Measurements from ENCODE around the gene MRFAP1.
"Not testable (repeated sequence)": the region's sequence is repeated elsewhere in the genome, so short reads cannot be mapped to it uniquely, and the experiment has no call there.

MRFAP1 gene

DNA sequence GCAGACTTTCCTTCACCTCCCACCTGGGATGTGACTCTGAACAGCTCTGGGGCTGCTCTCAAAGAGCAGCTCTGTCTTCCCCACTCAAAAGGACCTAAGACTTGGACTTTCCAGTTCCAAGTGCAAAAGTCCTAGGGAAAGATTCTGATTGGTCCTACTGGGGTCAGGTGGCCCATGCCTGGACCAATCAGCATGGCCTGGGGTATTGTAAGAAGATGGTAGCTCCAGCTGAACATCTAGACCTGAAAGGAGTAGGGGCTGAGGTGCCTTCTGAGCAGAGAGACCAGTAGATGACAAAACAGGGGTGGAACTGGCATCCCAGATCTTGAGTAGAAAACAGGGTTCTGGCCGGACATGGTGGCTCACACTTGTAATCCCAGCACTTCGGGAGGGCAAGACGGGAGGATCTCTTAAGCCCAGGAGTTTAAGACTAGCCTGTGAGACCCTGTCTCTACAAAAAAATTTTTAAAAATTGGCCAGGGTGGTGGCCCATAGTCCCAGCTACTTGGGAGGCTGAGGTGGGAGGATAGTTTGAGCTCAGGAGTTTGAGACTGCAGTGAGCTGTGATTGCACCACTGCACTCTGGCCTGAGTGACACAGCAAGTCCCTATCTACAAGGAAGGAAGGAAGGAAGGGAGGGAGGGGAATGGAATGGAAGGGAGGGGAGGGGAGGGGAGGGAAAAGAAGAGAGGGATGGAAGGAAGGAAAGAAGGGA, 27.4 kb upstream of the MRFAP1 start:
- DNase-seq, result no peak

DNA sequence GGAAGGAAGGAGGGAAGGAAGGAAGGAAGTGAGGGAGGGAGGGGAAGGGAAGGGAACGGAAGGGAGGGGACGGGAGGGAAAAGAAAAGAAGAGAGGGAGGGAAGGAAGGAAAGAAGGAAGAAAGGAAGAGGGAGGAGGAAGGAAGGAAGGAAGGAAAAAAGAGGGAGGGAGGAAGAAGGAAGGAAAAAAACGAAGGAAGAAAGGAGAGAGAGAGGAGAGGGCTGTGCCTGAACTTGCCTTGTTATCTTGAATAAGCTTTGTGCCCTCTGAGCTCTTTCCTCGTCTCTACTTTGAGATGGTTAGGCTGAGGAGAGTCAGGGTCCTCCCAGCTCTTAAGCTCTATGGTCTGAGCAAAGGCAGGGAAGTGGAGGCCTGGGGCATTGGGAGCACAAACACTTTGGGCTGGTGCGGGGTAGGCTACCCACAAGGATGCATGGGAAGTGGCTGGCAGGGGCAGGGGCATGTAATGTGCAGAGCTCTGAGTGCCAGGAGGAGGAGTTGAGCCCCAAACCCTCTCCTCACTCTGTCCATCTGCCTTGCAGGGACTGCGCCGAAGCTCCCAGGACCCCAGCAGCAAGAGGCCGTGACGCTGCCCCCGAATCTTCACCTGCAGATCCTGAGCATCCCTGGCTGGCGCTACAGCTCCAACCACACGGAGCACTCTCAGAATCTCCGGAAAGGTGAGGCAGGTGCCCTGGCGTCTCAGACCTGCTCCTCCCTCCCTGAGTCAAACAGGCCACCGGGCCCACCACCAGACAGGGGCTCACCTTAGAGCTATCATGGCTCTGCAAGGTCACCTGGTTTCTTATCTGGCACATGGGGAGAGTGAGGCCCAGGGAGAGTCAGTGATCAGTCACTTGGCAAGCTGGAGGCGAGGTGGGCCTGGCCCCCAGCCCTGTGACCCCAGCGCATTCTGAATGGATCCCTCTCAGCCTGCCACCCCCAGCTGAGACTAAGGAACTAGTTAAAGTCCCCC, 26.5 kb upstream of the MRFAP1 start:
- no peak for DNase-seq

DNA sequence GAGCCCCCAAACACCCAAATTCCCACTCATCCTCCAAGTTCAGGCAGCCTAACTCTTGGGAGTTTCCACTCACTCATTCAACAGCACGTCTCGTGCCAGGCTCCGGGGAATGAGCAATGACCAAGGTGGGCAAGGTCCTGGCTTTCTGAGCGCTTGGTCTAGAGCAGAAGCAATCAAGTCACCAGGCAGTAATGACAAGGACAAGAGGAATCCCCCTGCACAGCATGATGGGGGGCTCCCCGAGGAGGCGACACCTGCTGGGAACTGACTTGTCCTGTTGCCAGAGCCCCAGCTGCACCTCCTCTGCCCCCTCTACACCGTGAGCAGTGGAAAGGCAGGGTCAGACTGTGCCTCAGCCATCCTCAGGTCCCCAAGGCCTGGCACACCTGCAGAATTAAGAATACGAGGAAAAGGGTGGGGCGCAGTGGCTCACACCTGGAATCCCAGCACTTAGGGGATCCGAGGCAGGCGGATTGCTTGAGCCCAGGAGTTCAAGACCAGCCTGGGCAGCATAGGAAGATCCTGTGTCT, 25.7 kb upstream of the MRFAP1 start:
- DNase-seq, result no peak

DNA sequence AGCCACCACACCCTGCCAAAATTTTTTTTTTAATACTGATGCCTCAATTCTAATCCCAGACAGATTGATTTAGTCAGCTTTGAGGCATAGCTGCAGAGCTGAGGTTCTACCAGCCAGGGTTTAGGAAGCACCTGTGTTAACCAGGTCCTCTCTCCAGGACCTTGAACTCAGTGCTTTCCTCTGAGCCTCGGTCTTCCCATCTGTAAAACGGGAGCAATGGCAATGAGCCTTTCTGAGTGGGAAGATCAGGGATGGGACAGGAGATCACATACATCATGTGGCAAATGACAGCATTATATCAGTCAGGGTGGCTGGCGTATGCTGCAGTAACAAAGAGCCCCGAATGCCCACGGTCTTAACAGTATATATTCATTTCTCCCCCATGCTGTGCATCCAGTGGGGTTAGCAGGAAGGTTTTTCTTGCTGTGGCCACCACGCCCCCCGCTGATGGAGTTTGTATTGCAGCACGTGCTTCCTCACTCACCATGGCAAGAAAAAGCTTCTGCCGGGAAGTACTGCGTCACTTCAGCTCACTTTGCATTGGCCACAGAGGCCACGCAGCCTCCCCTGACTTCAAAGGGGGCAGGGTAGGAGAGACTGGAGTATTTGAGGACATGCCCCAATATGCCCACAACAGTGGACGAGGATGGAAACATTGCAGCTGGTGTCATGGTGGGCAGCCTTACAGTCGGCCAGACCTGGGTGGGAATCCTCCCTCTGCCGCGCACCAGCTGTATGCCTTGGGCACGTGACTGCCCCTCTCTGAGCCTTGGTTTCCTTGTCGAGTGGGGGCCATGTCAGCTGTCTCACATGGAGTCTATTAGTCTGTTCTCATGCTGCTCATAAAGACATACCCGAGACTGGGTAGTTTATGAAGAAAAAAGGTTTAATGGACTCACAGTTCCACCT, 24.1 kb upstream of the MRFAP1 start:
- DNase-seq, result no peak

DNA sequence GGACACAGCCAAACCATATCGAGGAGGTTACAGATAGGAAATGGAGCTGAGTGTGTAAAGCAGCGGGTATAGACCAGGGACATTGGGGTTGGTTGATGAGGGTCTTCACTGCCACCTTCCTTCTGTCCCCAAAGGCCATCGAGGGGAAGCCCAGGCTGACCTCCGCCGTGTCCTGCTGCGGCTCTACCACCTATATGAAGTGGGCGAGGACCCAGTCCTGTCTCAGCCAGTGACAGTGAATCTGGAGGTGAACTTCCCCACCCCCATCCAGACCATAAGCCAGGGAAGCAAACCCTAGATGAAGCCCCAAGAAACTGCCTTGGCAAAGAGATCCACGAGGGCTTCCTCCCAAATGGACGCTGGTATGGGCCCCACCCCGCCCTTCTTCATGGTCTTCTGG, 23.2 kb upstream of the MRFAP1 start:
- DNase-seq, result no peak

DNA sequence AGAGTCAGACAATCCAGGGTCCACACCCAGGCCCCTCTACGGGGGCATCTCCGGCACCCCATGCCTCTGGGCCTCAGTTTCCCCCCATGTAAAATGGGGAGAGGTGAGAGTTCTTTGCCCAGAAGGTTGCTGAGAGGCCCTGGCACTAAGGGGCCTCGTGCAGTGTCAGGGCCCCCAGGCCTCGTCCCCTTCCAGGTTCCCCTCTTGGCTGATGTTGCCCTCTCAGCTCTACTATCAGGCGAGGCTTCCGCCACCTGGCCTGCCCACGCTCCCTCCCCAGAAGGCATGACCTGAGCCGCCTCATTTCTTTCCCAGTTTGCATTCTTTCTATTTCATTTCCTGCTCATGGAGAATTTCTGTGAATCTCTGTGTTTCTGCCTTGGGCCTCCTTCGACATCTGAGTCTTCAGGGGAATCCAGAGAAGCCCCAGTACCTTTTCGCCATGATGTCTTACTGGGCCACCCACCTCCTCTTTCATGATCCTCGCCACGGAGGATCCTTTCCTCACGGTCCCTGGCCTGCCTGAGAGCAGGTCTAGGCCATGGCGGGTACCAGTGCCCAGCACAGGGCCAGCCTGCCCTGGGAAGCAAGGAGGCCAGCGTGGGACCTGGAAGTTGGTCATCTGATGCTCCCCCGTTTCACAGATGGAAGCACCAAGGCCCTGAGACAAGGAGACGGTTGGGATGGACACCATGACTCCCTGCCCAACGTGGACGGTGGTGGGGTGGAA, 21.9 kb upstream of the MRFAP1 start:
- no peak for DNase-seq

DNA sequence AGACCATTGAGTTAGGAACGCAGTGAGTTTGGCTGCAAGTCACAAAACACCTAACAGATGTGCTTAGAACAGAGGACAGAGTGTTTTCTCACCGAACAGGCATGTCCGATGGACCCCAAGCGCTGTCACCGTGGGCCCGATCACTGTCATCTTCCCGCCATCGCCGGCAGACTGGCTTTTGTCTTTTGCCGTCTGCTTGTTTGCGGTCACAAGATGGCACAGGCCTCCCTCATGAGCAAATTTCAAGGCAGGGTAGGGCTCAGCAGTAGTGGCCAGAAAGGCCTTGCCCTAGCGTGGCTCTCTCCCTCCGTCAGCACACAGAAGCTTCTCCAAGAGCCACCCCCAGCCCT, 21.4 kb upstream of the MRFAP1 start:
- no peak for DNase-seq

DNA sequence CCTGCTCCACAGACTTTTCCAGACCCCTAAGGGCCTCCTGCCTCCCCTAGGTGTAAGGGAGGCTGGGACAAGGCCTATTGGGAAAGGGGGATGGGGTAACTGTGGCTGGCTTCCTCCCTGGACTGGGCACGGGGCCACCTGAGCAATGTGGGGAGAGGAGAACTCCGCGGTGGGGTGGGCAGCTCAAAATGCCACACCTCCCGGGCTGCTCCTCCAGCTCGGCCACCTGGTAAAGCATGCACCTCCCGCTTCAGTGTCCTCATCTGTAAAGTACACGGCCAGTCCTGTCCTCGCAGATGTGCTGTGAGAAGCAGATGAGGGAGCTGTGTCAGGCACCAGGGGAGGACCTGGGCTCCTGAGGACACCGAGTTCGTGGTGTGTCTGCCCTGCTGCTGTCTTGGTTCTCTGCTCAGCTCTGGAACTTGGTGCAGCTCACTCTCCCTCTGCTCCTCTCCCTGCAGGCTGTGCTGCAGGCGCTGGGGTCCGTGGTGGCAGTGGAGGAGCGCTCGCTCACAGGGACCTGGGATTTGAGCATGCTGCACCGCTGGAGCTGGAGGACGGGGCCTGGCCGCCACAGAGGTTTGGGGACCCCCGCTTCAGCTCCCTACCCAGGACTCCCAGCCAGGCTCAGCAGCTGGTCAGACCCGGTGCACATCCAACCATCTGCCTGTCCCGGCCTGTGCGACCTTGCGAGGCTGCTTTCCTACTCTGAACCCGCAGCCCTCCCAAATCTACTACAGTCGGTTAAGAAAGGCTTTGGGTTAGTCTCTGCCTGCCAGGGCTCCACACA, 20.8 kb upstream of the MRFAP1 start:
- DNase-seq, result no peak

DNA sequence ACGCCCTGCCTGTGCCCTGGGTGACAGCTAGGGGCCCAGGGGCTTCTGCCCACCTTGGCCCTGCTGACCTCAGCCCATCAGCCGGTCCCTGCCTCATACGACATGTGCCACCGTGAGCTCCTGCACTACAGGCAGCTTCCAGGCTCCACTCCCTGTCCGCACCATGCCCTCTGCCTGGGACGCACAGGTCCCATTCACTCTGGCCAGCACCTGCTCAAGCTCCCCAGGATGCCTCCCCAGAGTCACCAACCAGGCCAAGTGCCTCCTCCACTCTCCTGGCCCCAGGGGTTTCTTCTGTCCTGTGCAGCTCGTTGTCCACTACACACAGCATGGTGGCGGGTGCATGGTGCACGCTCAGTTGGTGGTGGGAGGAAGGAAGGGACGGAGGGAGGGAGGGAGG, 20.2 kb upstream of the MRFAP1 start:
- DNase-seq, result no peak

DNA sequence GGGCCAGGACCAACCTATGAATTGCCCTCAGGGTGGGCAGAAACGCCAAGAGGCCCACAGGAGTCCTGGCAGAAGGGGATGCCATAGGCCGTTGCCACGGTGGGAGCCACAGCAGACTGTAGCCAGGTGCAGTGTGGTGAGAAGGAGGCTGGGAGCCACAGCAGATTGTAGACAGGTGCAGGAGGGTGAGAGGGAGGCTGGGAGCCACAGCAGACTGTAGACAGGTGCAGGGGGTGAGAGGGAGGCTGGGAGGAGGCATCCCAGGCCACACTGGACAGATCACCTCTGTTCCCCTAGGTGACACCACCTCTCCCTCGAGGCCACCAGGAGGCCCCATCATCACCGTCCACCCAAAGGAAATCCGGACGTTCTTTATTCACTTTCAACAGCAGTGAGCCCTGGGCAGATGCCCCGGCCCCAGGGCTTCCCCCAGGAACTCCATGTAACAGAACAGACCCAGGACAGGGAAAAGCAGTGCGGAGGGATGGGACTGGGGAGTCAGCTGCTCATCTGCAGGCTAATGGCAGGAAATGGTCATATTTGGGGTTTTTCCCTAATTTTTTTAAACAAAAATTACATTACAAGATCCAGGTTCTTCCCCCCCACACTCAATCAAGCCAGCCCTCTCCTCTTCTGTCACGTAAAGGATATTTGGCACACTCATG, 19.5 kb upstream of the MRFAP1 start:
- no peak for DNase-seq

DNA sequence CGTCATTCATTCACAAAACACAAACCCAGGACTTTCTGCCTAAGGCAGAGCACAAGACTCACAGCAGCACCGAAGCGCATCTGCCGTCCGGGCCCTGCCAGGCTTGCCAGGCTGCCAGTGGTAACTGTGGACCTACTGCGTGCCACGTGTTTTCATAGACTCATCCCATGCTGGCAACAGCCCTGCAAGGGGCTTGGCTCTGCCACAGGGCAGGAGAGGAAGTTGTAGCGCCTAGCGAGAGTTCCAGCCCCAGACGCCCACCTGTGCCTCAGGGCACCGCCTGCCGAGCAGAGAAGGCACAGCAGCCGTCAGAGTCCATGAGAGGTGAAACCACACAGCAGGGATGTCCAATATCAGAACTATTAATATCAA, 18.9 kb upstream of the MRFAP1 start:
- no peak for DNase-seq

DNA sequence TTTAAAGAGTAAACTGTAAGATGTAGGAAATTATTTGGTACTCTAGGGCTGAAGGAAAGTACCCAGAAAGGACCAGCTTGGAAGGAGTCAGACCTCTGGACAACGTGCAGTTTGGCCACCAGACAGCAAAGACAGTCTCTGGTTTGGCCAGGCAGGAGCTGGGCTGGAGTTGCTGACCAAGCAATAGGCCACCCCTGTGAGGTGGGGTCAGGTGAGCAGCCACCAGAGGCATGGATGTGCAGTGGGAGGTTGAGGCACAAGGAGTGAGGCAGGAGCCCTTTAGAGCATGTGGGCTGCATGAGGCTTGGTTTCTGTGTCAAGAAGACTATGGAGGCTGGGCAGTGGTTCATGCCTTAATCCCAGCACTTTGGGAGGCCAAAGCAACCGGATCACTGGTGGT, 17.7 kb upstream of the MRFAP1 start:
- no peak for DNase-seq

DNA sequence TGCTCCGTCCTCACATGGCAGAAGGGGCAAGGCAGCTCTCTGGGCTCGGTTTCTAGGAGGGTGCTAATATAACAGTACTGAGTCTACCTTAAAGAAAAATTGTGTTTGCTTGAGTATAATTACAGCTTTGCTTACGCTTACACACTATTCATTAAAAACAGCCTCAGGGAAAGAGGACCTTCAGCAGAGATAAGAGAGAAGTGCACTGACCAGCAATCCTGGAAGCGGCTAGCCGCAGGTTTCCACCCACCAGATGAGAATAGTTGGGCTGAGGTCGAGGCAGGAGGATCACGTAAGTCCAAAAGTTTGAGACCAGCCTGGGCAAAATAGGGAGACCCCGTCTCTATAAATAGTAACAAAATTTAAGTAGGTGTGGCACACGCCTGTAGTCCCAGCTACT, 15.2 kb upstream of the MRFAP1 start:
- no peak for DNase-seq

DNA sequence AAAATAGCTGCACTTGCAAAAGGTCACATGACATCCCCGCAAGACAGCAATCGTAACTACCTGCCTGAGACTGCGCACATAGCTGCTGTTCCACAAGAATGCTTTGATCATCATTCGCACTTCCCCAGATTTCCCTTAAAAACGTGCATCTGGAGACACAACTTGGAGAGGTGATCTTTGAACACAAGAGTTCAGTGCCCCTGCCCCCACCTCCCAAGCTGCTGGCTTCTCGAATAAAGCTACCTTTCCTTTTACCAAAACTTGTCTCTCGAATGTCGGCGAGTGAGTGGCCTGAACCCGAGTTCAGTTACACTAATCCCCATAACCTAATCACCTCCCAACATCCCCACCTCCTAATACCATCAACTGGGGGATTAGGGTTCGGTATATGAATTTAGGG, 14.4 kb upstream of the MRFAP1 start:
- DNase-seq, result no peak

DNA sequence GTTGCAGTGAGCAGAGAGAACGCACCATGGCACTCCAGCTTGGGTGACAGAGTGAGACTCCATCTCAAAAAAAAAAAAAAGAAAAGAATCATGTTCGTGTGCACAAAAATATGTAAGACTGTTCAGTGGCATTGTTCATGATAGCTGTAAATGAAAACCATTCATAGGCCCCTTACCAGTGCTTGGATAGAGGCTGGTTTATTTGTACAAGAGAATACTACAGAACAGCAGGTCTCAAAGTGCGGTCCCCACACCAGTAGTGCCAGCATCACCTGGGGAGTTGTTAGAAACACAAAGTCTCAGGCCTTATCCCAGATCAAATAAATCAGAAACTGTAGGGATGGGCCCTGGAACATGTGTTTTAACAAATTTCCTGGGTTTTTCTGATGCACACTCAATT, 12.7 kb upstream of the MRFAP1 start:
- no peak for DNase-seq

DNA sequence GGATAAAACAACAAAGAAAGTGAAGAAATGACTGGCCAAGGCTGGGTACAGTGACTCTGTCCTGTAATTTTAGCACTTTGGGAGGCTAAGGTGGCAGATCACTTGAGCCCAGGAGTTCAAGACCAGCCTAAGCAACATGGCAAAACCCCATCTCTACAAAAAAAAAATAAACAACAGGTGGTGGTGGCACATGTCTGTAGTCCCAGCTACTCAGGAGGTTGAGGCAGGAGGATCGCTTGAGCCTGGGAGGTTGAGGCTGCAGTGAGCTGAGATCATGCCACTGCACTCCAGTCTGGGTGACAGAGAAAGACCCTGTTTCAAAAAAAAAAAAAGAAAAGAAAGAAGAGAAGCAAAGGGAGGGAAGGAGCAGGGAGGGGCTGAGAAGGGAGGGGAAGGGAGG, 12.0 kb upstream of the MRFAP1 start:
- DNase-seq, result not testable (repeated sequence)

DNA sequence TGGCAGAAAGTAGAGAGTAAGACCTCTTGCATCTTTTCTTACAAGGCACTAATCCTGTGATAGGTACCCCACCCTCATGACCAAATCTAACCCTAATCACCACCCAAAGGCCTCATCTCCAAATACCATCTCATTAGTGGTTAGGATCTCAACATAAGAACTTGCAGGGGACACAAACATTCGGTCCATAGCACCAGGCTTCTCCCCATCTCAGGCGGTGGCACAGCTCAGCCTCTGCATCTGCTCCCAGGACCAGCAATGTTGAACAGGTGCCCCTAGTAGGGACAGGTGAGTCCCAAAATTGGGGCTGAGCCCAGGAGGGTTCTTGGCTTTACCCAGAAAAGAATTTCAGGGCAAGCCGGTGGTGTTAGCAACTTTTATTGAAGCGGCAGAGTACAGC, 8.4 kb upstream of the MRFAP1 start:
- no peak for DNase-seq

DNA sequence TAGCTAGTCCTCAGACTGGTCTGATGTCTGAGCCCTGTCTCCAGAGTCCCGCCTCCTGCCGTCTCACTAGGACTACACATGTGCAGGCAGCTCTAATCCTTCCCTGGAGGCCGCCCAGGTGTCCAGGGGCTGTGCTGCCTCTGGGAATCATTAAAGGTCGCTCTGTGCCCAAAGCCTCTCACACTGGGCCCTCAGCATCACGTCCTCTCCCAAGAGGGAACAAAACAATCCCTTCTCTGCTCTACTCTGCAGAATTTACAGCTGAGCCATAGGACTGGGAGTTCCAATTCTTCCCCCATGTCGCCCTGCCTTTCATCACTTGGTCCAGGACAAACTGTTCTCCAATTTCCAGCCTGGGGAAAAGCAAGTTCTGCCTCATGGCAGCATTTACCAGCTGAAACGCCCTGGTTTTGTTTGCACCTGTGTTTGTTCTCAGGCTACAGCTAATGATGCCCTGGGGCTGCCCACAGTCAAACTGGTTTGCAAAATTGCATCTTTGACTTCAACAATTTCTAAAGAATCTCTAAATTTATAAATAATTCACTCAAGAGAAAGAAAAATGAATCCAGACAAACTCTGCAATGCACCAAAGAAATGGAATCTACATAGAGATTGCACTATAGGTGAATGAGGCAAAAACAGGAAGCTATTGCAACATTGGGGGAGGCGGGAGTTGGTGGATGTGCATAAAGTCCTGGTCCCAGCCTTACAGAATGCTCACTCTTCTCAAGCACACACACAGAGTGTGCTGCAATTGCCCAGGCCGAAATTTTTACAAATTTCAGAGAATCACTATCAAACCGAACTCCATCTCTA, 7.2 kb upstream of the MRFAP1 start:
- no peak for DNase-seq

DNA sequence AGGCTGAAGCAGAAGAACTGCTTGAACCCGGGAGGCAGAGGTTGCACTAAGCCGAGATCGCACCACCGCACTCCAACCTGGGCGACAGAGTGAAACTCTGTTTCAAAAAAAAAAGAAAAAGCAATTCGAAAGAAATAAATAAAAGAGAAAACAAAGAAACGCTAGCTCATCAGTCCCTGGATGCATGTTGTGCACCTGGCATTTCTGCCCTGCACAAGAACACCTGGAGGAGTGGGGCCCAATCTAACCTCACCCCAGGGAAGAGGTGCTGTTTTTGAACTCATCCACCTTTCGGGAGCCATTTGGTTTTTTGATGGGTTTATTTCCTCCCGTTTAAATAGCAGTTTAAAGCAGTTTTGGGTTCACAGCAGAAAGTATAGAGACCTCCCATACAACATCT, 5.7 kb upstream of the MRFAP1 start:
- no peak for DNase-seq

DNA sequence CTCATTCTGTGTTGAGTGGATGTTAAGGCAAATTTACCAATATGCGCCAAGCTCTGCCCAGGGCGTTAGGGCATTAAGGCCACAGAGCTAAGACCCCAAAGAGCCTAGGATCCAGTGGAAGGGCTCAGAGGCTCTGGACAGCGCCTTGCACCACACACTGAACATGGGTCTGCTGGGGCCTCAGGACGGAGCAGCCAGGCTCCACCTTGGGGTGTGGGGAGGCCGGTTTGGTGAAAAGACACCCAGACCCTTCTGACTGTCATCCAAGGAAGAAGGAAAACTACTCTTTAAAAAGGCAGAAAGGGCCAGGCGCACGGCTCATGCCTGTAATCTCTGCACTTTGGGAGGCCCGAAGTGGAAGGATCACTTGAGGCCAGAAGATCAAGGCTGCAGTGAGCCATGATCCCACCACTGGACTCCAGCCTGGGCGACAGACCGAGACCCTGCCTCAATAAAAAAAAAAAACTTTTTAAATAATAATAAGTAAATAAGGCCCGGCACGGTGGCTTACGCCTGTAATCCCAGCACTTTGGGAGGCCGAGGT, 1.3 kb upstream of the MRFAP1 start:
- DNase-seq, result no peak

Measured in DMS79 (cell line).